Measurements from ENCODE around the gene FCSK. TPM values are rescaled to one million over a fixed set of nuclear protein-coding genes. Genes with fewer than 3 reads are reported as not detected.

Gene FCSK
- total RNA-seq, 3 donors from 2014 or later: 30.1 to 47.4 (median 33.0) TPM

- DNase-seq: no peak
- Histone ChIP-seq H3K4me3 (no peak overlapping the region), H3K4me1 (ENCODE audit: low read depth) (no peaks in the 10 kb centered on the region), H3K9me3 (no peaks in the 10 kb centered on the region), H3K36me3 (ENCODE audit: low read depth) (no peaks in the 10 kb centered on the region)
- intact Hi-C loops (cut with DNase I, micrococcal nuclease): loop anchor here in 1 of 2 donors (10.0 kb wide), 1 partner anchor 74 kb away; no protein-coding TSS in a partner anchor
- ATAC-seq: no peak
- TF ChIP-seq CTCF (IDR thresholded peaks at IDR 0.05): no peak
Observed at GRCh38 chr16:70468776-70469525, 14.6 kb downstream of the FCSK start.

DNA sequence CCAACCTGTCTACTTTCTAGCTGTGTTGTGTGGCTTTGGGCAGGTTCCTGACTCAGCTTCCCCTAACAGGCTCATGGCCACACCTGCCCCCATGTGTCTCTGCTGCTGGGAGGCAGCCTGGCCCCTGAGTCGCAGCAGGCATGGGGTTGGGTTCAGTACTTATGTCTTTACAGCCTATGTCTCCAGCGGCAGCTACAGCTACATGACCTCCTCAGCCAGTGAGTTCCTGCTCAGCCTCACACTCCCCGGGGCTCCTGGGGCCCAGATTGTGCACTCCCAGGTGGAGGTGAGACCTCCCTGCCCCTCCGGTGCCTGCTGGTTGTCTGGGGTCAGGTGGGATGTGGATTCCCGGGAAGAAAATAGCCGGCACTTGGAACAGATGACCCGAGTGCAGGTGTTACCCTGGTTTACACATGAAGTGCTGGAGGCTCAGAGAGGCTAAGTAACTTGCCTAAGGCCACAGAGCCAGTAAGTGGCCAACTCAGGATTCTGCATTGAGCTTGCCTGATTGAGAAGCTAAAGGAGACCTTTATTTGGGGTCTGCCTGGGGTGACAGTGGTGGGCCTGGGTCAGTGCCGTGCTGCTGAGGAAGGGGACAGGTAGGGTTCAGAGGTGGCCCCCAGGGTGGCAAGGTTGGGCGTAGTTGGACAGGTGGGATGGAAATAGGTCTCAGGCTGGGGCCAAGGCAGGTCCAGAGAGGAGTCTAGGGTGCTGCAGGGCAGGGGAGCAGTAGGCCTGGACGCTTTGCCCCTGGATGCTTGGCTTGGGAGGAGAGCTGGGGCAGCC lies 15.9 kb downstream of the FCSK start:
- Histone ChIP-seq H3K36me3 (ENCODE audit: low read depth) (peaks cover 4% of the 10 kb centered on the region), H3K9me3 (no peaks in the 10 kb centered on the region), H3K4me3 (no peak overlapping the region), H3K4me1 (ENCODE audit: low read depth) (no peaks in the 10 kb centered on the region)
- no peak for TF ChIP-seq CTCF (IDR thresholded peaks at IDR 0.05)
- ATAC-seq: no peak
- DNase-seq: no peak
- intact Hi-C loops (cut with DNase I, micrococcal nuclease): no loop called here

- no peaks in the 10 kb centered on the region for H3K4me1 ChIP-seq (ENCODE audit: low read depth)
- TF ChIP-seq CTCF (IDR thresholded peaks at IDR 0.05): no peak
- DNase-seq (peak in 2 of 3 donors; percentile 37 to 59), ATAC-seq (peak; percentile 62)
- H3K9me3 ChIP-seq: no peaks in the 10 kb centered on the region
- H3K36me3 ChIP-seq (ENCODE audit: low read depth): peaks cover 5% of the 10 kb centered on the region
- H3K4me3 ChIP-seq: no peak overlapping the region
- intact Hi-C loops (cut with DNase I, micrococcal nuclease): no loop called here
Observed at GRCh38 chr16:70470927-70471341, 16.5 kb downstream of the FCSK start.

DNA sequence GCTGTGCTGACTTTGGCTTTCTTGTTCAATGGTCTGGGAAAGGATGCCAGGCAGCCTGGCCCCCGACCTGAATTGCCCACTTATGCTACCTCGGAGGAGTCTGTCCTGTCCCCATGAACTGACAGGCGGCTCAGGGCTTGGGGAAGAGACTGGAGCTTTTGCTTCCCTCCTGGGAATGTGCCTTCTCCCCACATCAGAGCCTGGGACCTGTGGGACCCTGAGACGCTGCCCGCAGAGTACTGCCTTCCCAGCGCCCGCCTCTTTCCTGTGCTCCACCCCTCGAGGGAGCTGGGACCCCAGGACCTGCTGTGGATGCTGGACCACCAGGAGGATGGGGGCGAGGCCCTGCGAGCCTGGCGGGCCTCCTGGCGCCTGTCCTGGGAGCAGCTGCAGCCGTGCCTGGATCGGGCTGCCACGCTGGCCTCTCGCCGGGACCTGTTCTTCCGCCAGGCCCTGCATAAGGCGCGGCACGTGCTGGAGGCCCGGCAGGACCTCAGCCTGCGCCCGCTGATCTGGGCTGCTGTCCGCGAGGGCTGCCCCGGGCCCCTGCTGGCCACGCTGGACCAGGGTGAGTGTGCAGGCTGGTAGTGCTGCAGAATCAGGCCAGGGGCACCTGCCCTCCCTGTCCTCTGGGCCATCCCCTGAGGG lies 18.5 kb downstream of the FCSK start:
- DNase-seq (peak in 1 of 3 donors; percentile 41), ATAC-seq (no peak)
- intact Hi-C loops (cut with DNase I, micrococcal nuclease): no loop called here
- H3K36me3 ChIP-seq (ENCODE audit: low read depth): peaks cover 5% of the 10 kb centered on the region
- no peaks in the 10 kb centered on the region for H3K4me1 ChIP-seq (ENCODE audit: low read depth)
- no peaks in the 10 kb centered on the region for H3K9me3 ChIP-seq
- no peak overlapping the region for H3K4me3 ChIP-seq
- TF ChIP-seq CTCF (IDR thresholded peaks at IDR 0.05): no peak

DNA sequence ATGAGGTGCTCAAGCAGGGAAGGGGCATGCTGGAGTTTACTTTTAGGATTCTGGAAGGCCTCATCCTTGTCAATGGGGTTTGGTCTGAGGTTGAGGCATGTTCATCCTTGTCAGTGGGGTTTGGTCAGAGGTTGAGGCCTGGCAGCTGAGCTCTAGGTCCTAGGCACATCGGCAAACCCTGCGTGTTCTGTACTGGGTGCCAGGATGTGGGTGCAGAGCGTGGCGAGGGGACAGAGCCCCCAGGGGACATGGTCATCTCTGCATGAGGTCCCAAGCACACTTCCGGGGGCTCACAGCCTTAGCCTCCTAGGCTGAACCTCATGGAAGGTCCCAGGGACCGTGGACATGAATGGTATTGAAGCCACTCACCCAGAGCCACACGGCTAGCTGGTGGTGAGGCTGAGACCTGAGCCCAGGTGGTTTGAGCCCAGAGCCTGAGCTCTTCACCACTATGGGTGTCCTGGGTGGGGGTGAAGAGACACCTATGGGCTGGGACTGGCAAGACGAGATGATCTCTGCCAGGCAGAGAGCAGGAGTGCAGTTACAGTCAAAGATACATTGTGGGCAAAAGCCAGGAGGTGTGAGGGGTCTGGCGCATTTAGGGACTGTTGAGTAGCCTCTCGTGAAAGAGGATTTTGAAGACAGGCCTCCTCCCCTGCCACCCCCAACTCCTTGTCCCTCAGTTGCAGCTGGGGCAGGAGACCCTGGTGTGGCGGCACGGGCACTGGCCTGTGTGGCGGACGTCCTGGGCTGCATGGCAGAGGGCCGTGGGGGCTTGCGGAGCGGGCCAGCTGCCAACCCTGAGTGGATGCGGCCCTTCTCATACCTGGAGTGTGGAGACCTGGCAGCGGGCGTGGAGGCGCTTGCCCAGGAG lies 19.3 kb downstream of the FCSK start:
- TF ChIP-seq CTCF (IDR thresholded peaks at IDR 0.05): no peak
- ATAC-seq: no peak
- intact Hi-C loops (cut with DNase I, micrococcal nuclease): no loop called here
- Histone ChIP-seq H3K36me3 (ENCODE audit: low read depth) (peaks cover 5% of the 10 kb centered on the region), H3K4me3 (no peak overlapping the region), H3K9me3 (no peaks in the 10 kb centered on the region), H3K4me1 (ENCODE audit: low read depth) (no peaks in the 10 kb centered on the region)
- DNase-seq: peak in 1 of 3 donors; percentile 40
